Large intestine (tissue), 3 donors: ENCODE measurements around the gene PRSS56. TPM values are rescaled to one million over a fixed set of nuclear protein-coding genes. Genes with fewer than 3 reads are reported as not detected.
"Not testable (repeated sequence)": the region's sequence is repeated elsewhere in the genome, so short reads cannot be mapped to it uniquely, and the experiment has no call there.

Experiments
- DNase-seq, 2 donors: peaks; one replicate each; pipeline versions ENCODE4 v3.0.0 to v3.0.0-alpha.2; 2013
- H3K27ac ChIP-seq: one replicate; pipeline ENCODE4 v1.5.1; 2013; ENCODE audit warnings: low read length
- H3K27me3 ChIP-seq: 2 replicates; pipeline ENCODE4 v1.6.1; 2013; ENCODE audit warnings: low read length; ENCODE audit not compliant: control insufficient read depth, insufficient read depth
- H3K36me3 ChIP-seq: 2 replicates; pipeline ENCODE4 v1.6.1; 2013; ENCODE audit warnings: low read length; ENCODE audit not compliant: control insufficient read depth, insufficient read depth
- H3K4me1 ChIP-seq: one replicate; pipeline ENCODE4 v1.6.1; 2013; ENCODE audit warnings: low read length; ENCODE audit not compliant: control insufficient read depth, insufficient read depth
- H3K4me3 ChIP-seq: one replicate; pipeline ENCODE4 v1.5.1; 2013; ENCODE audit warnings: low read length
- H3K9me3 ChIP-seq: one replicate; pipeline ENCODE4 v1.6.1; 2013; ENCODE audit warnings: mild to moderate bottlenecking, low read depth, low read length, moderate library complexity; ENCODE audit not compliant: control insufficient read depth
- WGBS: methylation state at CpG from one replicate; pipeline ENCODE4 v1.1.5; 2013; ENCODE audit warnings: low lambda C conversion rate; ENCODE audit not compliant: insufficient coverage; 5-methylcytosine and 5-hydroxymethylcytosine counted together
- polyA plus RNA-seq: library from polyadenylated mRNA; unstranded; fragments of 120-200 nt; gene quantifications from one replicate; pipeline ENCODE4 v1.2.1, GENCODE V29; 2013

The PRSS56 gene
- polyA plus RNA-seq, 1 donor: not detected

- WGBS: no CpG with 5 or more reads among the region's 4 CpGs
- peak overlapping the region; percentile 95 for H3K4me3 ChIP-seq
- peaks cover 23% of the 10 kb centered on the region for H3K36me3 ChIP-seq
- no peak for DNase-seq
- H3K4me1 ChIP-seq: peaks cover 6% of the 10 kb centered on the region
- no peak overlapping the region for H3K27ac ChIP-seq
- no peaks in the 10 kb centered on the region for H3K27me3 ChIP-seq
- peaks cover 8% of the 10 kb centered on the region for H3K9me3 ChIP-seq
Measured at GRCh38 chr2:232551776-232552175, 31.6 kb downstream of the PRSS56 start.

- Histone ChIP-seq H3K4me3 (no peak overlapping the region), H3K4me1 (peaks cover 4% of the 10 kb centered on the region), H3K36me3 (peaks cover 34% of the 10 kb centered on the region), H3K9me3 (no peaks in the 10 kb centered on the region), H3K27ac (no peak overlapping the region), H3K27me3 (no peaks in the 10 kb centered on the region)
- no peak for DNase-seq
- 81% methylated on average over 2 of the region's 3 CpGs for WGBS
Measured at GRCh38 chr2:232556426-232556825, 36.2 kb downstream of the PRSS56 start.

GRCh38 chr2:232562515-232563151, 42.4 kb downstream of the PRSS56 start:
- Histone ChIP-seq H3K36me3 (peaks cover 67% of the 10 kb centered on the region), H3K4me3 (no peak overlapping the region), H3K27ac (no peak overlapping the region), H3K4me1 (no peaks in the 10 kb centered on the region), H3K27me3 (no peaks in the 10 kb centered on the region), H3K9me3 (no peaks in the 10 kb centered on the region)
- no CpG with 5 or more reads among the region's 8 CpGs for WGBS
- DNase-seq: no peak

GRCh38 chr2:232563580-232563979, 43.4 kb downstream of the PRSS56 start:
- Histone ChIP-seq H3K4me1 (no peaks in the 10 kb centered on the region), H3K27me3 (no peaks in the 10 kb centered on the region), H3K9me3 (no peaks in the 10 kb centered on the region), H3K27ac (no peak overlapping the region), H3K36me3 (peaks cover 73% of the 10 kb centered on the region), H3K4me3 (no peak overlapping the region)
- WGBS: 100% methylated on average over 1 of the region's 3 CpGs
- no peak for DNase-seq

- peaks cover 72% of the 10 kb centered on the region for H3K36me3 ChIP-seq
- no peak overlapping the region for H3K4me3 ChIP-seq
- H3K27me3 ChIP-seq: no peaks in the 10 kb centered on the region
- peaks cover 10% of the 10 kb centered on the region for H3K4me1 ChIP-seq
- no peaks in the 10 kb centered on the region for H3K9me3 ChIP-seq
- no peak for DNase-seq
- no peak overlapping the region for H3K27ac ChIP-seq
Measured at GRCh38 chr2:232567721-232568120, 47.5 kb downstream of the PRSS56 start.

GRCh38 chr2:232568161-232568560, 48.0 kb downstream of the PRSS56 start:
- H3K4me1 ChIP-seq: peaks cover 15% of the 10 kb centered on the region
- no peaks in the 10 kb centered on the region for H3K9me3 ChIP-seq
- peaks cover 68% of the 10 kb centered on the region for H3K36me3 ChIP-seq
- WGBS: 100% methylated on average over 2 of the region's 5 CpGs
- no peaks in the 10 kb centered on the region for H3K27me3 ChIP-seq
- no peak for DNase-seq
- no peak overlapping the region for H3K4me3 ChIP-seq
- no peak overlapping the region for H3K27ac ChIP-seq

GRCh38 chr2:232569541-232569940, 49.4 kb downstream of the PRSS56 start:
- H3K27ac ChIP-seq: no peak overlapping the region
- H3K4me1 ChIP-seq: peaks cover 29% of the 10 kb centered on the region
- H3K27me3 ChIP-seq: no peaks in the 10 kb centered on the region
- WGBS: no CpG with 5 or more reads among the region's 9 CpGs
- H3K9me3 ChIP-seq: no peaks in the 10 kb centered on the region
- H3K36me3 ChIP-seq: peaks cover 70% of the 10 kb centered on the region
- no peak overlapping the region for H3K4me3 ChIP-seq
- DNase-seq: no peak

- H3K4me3 ChIP-seq, H3K27ac ChIP-seq, H3K9me3 ChIP-seq, DNase-seq, H3K27me3 ChIP-seq: not testable (repeated sequence)
- H3K4me1 ChIP-seq: peaks cover 37% of the 10 kb centered on the region
- peaks cover 68% of the 10 kb centered on the region for H3K36me3 ChIP-seq
- WGBS: no CpG with 5 or more reads among the region's 6 CpGs
Measured at GRCh38 chr2:232570481-232570880, 50.3 kb downstream of the PRSS56 start.

GRCh38 chr2:232571026-232571474, 50.9 kb downstream of the PRSS56 start:
- Histone ChIP-seq H3K4me3 (no peak overlapping the region), H3K9me3 (no peaks in the 10 kb centered on the region), H3K36me3 (peaks cover 62% of the 10 kb centered on the region), H3K4me1 (peaks cover 37% of the 10 kb centered on the region), H3K27me3 (no peaks in the 10 kb centered on the region), H3K27ac (no peak overlapping the region)
- no CpG with 5 or more reads among the region's 7 CpGs for WGBS
- DNase-seq: peak in 1 of 2 donors; percentile 29

GRCh38 chr2:232573042-232573441, 52.9 kb downstream of the PRSS56 start:
- H3K4me1 ChIP-seq: peaks cover 53% of the 10 kb centered on the region
- H3K27ac ChIP-seq: peak overlapping the region; percentile 68
- no peaks in the 10 kb centered on the region for H3K27me3 ChIP-seq
- peak in 1 of 2 donors; percentile 36 for DNase-seq
- no peak overlapping the region for H3K4me3 ChIP-seq
- H3K36me3 ChIP-seq: peaks cover 44% of the 10 kb centered on the region
- H3K9me3 ChIP-seq: no peaks in the 10 kb centered on the region

- H3K9me3 ChIP-seq: no peaks in the 10 kb centered on the region
- H3K4me1 ChIP-seq: peaks cover 58% of the 10 kb centered on the region
- peaks cover 36% of the 10 kb centered on the region for H3K36me3 ChIP-seq
- DNase-seq: peak in 1 of 2 donors; percentile 76
- WGBS: no CpG with 5 or more reads among the region's 8 CpGs
- H3K27me3 ChIP-seq: no peaks in the 10 kb centered on the region
- no peak overlapping the region for H3K4me3 ChIP-seq
- peak overlapping the region; percentile 68 for H3K27ac ChIP-seq
Measured at GRCh38 chr2:232573771-232574435, 53.7 kb downstream of the PRSS56 start.
